Measurements from ENCODE around the gene FBXL22.
"Not testable (repeated sequence)": the region's sequence is repeated elsewhere in the genome, so short reads cannot be mapped to it uniquely, and the experiment has no call there.

The FBXL22 gene

GRCh38 chr15:63617627-63618026 lies 20.4 kb downstream of the FBXL22 start:
- DNase-seq = not testable (repeated sequence)

- not testable (repeated sequence) for DNase-seq
These were observed 23.6 kb downstream of the FBXL22 start for GRCh38 chr15:63620760-63621159.

GRCh38 chr15:63623232-63623969 lies 26.2 kb downstream of the FBXL22 start:
- no peak for DNase-seq

- no peak for DNase-seq
These were observed 29.8 kb downstream of the FBXL22 start for GRCh38 chr15:63626955-63627354.

GRCh38 chr15:63628123-63628822 lies 31.1 kb downstream of the FBXL22 start:
- DNase-seq = no peak

GRCh38 chr15:63630036-63630751 lies 33.0 kb downstream of the FBXL22 start:
- no peak for DNase-seq

GRCh38 chr15:63633312-63633711 lies 36.1 kb downstream of the FBXL22 start:
- DNase-seq = no peak

- DNase-seq = no peak
These were observed 37.0 kb downstream of the FBXL22 start for GRCh38 chr15:63634154-63634553.

- DNase-seq = no peak
These were observed 39.4 kb downstream of the FBXL22 start for GRCh38 chr15:63636518-63637061.

GRCh38 chr15:63638839-63639238 lies 41.7 kb downstream of the FBXL22 start:
- DNase-seq = no peak

- no peak for DNase-seq
These were observed 43.0 kb downstream of the FBXL22 start for GRCh38 chr15:63640146-63640545.

Measured in CD4-positive, alpha-beta T cell treated with Interleukin-10 for 1 hour (primary cell).